ENCODE results near the gene PTPRU.
A peak's percentile ranks its signal among the peaks of the same experiment; 100 is the strongest.

Gene PTPRU

DNA sequence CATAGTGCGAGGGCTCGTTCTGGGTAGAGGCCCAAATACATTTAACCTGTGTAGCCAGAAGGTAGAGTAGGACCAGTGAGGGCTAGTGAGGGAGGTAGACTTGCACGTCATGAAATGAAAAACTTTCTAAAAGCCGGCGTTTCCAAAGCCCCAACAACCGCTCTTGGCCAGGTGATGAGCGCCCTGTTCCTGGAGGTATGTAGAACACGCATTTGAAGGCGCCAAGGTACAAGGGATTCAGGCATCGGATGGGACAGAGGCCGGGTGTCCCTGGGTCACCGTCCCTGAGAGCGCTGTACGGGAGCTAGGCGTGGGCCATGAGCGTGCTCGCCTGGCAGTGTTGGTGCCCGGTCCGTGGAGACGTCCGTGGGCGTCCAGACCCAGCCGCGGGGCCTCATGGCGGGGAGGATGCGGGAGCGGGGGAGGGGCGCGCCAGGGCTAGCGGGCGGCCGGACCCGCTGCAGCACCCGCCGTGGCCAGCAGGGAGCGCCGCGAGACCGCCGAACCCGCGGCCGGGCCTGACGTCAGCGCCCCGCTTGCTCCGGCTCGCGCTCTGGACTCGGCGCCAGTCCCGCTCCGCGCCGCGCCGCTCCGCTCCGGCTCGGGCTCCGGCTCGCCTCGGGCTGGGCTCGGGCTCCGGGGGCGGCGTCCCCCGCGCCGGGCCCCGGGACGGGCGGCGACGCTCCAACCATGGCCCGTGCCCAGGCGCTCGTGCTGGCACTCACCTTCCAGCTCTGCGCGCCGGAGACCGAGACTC, at the start of gene PTPRU:
Gene PTPRU (plus strand): TSS at position 568 of the 757 bp plus-strand sequence. CDS start 123 bp downstream, at position 691.
- peak; percentile 73 for DNase-seq (ENCODE audit: low spot score)

DNA sequence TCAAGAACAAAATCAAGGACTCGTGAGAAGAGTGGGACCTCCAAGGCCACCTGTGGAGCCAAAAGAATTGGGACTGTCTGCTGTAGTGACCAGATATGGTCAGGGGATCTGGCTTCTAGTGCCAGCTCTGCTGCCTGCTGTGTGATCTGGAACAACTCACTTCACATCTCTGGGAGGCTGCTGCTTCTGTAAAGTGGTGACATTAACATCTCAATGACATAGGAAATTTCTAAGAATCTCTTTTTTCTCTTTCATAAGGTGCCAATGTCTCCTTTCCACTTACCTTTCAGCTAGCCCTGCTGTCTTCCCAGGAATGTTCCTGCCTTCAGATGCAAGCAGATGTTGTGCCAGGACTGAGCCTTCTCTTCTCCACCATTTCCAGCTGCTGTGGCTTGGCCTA, 49.6 kb upstream of the PTPRU start:
- DNase-seq (ENCODE audit: low spot score), result no peak

- no peak for DNase-seq (ENCODE audit: low spot score)
Measured at GRCh38 chr1:29190718-29191117, 45.6 kb upstream of the PTPRU start.

GRCh38 chr1:29193879-29194455, 42.4 kb upstream of the PTPRU start:
- DNase-seq (ENCODE audit: low spot score), result no peak

- no peak for DNase-seq (ENCODE audit: low spot score)
Measured at GRCh38 chr1:29195881-29196291, 40.4 kb upstream of the PTPRU start.

GRCh38 chr1:29196863-29197589, 39.3 kb upstream of the PTPRU start:
- DNase-seq (ENCODE audit: low spot score), result no peak

GRCh38 chr1:29197590-29197924, 38.8 kb upstream of the PTPRU start:
- peak; percentile 39 for DNase-seq (ENCODE audit: low spot score)

- DNase-seq (ENCODE audit: low spot score), result no peak
Measured at GRCh38 chr1:29197993-29198392, 38.3 kb upstream of the PTPRU start.

GRCh38 chr1:29200906-29201594, 35.3 kb upstream of the PTPRU start:
- no peak for DNase-seq (ENCODE audit: low spot score)

GRCh38 chr1:29201595-29202051, 34.7 kb upstream of the PTPRU start:
- DNase-seq (ENCODE audit: low spot score), result no peak

DNA sequence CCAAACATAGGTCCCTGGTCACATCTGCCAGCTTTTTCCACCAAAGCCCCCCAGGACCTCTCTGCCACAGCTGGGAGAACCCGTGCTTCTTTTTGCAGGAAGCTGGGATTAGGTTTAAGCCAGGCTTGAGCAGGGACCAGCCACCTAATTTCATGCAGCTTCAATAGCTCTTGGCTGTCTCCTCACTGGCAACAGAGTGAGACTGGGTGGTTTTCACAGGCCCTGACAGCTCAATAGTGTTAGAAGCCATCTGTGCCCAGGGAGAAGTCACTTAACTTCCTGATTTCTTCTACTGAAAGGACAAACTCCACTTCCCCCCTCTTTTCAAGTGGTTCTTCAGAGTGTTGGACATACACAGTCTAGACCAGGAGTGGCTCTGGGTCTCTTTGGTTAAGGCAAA, 34.3 kb upstream of the PTPRU start:
- no peak for DNase-seq (ENCODE audit: low spot score)

DNA sequence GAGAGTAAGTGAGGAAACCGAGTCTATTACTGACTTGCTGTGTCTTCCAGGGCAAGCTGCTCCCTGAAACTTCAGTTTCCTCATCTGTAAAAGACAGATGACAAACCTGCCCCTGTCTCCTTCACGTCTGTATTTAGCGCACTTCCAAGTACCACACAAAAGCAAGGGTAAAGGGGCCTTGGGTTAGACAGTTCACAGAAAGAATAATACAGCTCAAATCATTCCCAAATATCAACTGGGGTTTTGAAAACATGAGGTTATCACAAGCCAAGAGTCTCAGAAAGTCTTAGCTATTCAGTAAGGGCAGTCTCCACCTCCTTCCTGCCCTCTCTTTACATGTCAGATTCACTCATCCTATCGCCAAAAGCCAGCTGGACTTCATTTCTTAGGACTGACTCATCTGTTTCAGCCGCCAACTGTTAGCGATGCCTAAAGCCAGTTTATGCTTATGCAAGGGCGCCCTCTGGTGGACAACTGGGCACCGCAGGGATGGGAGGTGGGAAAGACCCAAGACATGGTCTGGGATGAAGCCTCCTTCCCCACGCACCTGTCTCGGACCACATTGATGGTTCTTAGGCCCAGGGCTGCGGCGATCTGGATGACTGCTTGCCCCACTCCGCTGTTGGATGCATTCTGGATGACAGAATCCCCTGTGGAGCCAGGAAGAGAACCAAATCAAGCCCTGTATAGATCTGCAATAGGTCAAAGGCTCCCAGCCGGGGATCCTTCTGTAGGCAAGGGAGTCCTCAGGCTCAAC, 33.6 kb upstream of the PTPRU start:
- peak; percentile 98 for DNase-seq (ENCODE audit: low spot score)

- DNase-seq (ENCODE audit: low spot score), result no peak
Measured at GRCh38 chr1:29208442-29208841, 27.9 kb upstream of the PTPRU start.

DNA sequence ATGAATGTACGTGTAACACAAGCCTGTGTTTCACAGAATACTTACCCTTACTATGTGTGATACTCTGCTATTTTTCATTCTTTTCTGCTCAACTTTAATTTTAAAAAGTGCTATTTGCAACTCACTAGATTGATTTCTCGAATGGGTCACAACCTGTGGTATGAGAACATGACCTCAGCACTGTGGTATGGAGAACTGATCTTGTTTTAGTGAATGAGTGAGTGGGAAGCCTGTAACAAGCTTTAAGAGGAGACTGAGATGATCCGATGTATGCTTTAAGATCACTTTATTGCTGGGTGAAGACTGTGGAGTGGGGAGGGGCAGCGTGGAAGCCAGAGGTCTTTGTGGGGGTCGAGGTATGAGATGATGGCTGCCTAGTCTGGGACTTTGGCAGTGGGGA, 27.1 kb upstream of the PTPRU start:
- no peak for DNase-seq (ENCODE audit: low spot score)

- DNase-seq (ENCODE audit: low spot score), result no peak
Measured at GRCh38 chr1:29210278-29211085, 25.8 kb upstream of the PTPRU start.

DNA sequence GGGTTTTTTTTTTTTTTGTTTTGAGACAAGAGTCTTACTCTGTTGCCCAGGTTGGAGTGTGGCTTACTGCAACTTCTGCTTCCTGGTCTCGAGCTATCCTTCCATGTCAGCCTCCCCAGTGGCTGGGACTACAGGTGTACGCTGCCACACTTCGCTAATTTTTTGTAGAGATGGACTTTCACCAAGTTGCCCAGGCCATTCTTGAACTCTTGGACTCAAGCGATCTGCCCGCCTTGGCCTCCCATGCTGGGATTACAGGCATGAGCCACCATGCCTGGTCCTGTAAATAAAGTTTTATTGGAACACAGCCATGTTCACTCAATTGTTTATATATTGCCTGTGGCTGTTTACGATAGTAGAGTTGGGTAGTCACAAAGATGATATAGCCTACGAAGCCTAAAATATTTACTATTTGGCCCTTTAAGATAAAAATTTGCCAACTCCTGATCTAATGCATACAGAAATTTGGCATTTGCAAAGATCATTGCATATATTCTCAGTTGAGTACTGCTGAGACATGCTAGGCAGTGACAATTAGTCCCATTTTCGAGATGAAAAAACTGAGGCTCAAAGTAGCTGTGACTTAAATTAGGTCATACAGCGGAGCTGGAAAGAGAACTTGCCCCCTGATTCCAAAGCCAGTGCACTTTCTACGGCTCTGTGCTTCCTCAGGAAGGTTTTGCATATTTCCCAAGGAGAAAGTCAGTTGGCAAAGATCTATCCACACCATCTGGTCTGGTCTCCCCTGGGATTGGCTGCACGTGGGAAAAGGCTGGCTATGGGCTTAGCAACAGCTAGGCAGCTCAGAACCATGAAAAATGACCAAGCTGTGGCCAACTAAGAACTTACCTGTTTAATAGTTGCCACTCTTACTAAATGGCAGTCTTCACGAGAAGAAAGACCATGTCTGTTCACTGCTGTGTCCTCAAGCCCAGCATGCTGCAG, 25.0 kb upstream of the PTPRU start:
- no peak for DNase-seq (ENCODE audit: low spot score)

DNA sequence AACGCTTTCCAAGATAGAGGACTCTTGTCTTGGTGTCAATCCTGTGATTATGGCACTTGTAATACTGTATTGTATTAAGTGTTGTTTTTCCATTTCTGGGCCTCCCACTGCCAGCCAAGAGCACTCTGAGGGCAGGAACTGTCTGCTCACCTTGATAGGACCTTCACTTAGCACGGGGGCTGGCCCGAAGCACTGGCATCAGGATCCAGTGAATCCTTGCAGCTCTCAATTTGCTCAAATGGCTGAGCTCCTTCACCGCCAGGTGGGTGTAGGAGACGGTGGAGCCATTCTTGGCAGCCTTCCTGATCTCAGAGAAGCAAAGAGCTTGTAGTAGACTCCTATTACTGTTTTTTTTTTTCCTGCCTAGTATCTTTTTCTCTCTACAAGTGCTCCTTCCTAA, 23.3 kb upstream of the PTPRU start:
- no peak for DNase-seq (ENCODE audit: low spot score)

DNA sequence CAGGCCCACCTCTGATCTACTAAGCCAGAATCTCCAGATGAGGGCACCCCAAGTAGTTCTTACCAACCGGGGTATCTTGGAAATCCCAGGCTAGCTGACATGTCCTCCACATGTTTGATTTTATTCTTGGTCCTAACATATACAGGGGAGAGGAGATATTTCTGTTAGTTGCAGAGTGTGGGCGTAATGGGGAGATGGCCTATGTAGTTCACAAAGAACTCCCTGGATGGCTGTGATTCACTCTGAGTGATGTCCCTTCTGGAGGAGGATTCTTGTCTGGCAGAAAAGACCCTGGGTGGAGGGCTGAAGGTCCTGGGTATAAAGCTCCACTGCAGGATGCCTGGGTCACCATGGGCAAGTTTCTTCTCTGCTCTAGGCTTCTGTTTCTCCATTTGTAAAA, 18.7 kb upstream of the PTPRU start:
- no peak for DNase-seq (ENCODE audit: low spot score)

DNA sequence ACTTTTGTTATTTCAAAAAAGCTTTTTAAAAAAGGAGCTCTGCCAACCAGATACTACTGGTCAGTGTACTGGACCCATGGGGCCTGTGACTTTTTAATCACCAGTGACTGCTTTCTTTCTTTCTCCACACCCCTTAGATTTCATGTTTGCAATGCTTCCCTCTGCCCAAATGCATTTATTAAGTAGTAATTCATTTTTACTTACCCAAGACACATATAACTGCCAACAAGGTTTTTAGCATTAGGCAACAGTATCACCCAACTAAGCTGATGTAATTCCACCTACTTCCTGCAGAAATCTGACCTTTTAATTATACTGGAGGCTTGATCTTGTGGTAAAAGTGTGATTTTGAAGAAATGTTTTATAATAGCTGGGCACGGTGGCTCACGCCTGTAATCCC, 18.1 kb upstream of the PTPRU start:
- DNase-seq (ENCODE audit: low spot score), result no peak

DNA sequence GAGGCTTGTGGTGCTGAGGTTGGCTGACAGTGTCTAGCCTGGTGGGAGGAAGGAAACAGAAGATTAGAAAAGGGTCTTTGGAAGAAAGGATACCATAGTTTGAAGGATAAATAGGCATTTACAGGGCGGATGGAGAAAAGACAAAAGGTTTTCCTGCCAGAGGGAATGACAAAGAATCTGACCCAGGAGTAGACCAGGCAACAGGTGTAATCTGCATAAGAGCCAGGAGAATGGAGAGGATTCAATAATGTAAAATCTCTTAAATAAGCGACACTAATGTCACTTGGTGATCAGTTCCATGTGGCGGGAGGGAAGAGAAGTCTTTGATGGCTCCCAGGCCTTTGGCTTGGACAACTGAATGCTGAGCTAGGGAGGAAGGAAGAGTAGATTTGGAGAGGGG, 15.0 kb upstream of the PTPRU start:
- no peak for DNase-seq (ENCODE audit: low spot score)

Data from RKO (cell line).